A549 (cell line): Measurements from ENCODE around the gene TMEM223. TPM values are rescaled to one million over a fixed set of nuclear protein-coding genes. Genes with fewer than 3 reads are reported as not detected.

Source experiments
- ATAC-seq, 2 experiments: fragments of 200-7000 bp in 1 of 2; fragments of >200 bp in 1 of 2; cut with Nextera tagmentation in 1 of 2; cut with Tn5 transposase in 1 of 2; 3 replicates each; pipeline versions ENCODE4 v1.8.0 to v1.9.1; 2018 to 2020; ENCODE audit warnings: mild to moderate bottlenecking in 1 of 2, moderate library complexity in 1 of 2
- CTCF ChIA-PET: fragments of 300-600 bp; sonication (Branson Sonifier 250); formaldehyde crosslinking; extraction: SDS; loops from one replicate; lab custom pipeline; 2021; ENCODE audit warnings: antibody characterized with exemption, inconsistent platforms; lab: Yijun Ruan, JAX
- POLR2A ChIA-PET: fragments of 350-600 bp; formaldehyde crosslinking; extraction: SDS; loops from one replicate; lab custom pipeline; 2021; ENCODE audit warnings: antibody characterized with exemption, inconsistent platforms; lab: Yijun Ruan, JAX
- DNase-seq, 2 experiments: peaks; one replicate each; pipeline versions ENCODE4 v3.0.0 to v3.0.0-alpha.2; 2011 to 2016; ENCODE audit warnings: low read depth in 1 of 2, low spot score in 1 of 2
- FAIRE-seq: peaks from 2 replicates; lab custom pipeline; 2011; peaks lifted over from hg19 to GRCh38; lab: Jason Lieb, UNC
- H3K27ac ChIP-seq, 2 experiments: fragments of >200 bp; sonication (Bioruptor Twin); formaldehyde crosslinking; 3 replicates each; pipeline ENCODE4 v1.5.1; 2016 to 2017
- H3K4me1 ChIP-seq: fragments of >200 bp; sonication (Bioruptor Twin); formaldehyde crosslinking; 3 replicates; pipeline ENCODE4 v1.6.1; 2016
- H3K4me2 ChIP-seq: fragments of >200 bp; sonication (Bioruptor Twin); formaldehyde crosslinking; 3 replicates; pipeline ENCODE4 v1.6.1; 2016
- H3K4me3 ChIP-seq: fragments of >200 bp; sonication (Bioruptor Twin); formaldehyde crosslinking; 3 replicates; pipeline ENCODE4 v1.5.1; 2016
- H3K9me3 ChIP-seq: fragments of >200 bp; sonication (Bioruptor Twin); formaldehyde crosslinking; 3 replicates; pipeline ENCODE4 v1.6.1; 2016
- CEBPB ChIP-seq, 2 experiments: fragments of >200 bp in 1 of 2; sonication (Bioruptor Twin) in 1 of 2; formaldehyde crosslinking in 1 of 2; IDR thresholded peaks; 2 replicates each; pipeline ENCODE4 v1.6.1; 2012 to 2016
- EHMT2 ChIP-seq: fragments of 200-600 bp; sonication (generic); IDR thresholded peaks from 2 replicates; pipeline ENCODE4 v1.6.1; 2016; ENCODE audit warnings: antibody characterized with exemption, low read depth, mild to moderate bottlenecking, moderate library complexity
- FOSB ChIP-seq: fragments of 250-450 bp; sonication (Bioruptor Pico); IDR thresholded peaks from 2 replicates; pipeline ENCODE4 v1.5.0; 2020; ENCODE audit warnings: mild to moderate bottlenecking, moderate library complexity
- FOSL2 ChIP-seq, 2 experiments: fragments of 450-650 bp in 1 of 2; fragments of >200 bp in 1 of 2; sonication (Bioruptor Twin) in 1 of 2; formaldehyde crosslinking; IDR thresholded peaks; 2 replicates each; pipeline versions ENCODE4 v1.5.0 to v1.6.1; 2016 to 2020; ENCODE audit warnings: mild to moderate bottlenecking in 1 of 2, moderate library complexity in 1 of 2
- HMGXB4 ChIP-seq: fragments of 250-450 bp; sonication (Bioruptor Pico); IDR thresholded peaks from 2 replicates; pipeline ENCODE4 v1.5.0; 2021; ENCODE audit warnings: mild to moderate bottlenecking, moderate library complexity, borderline replicate concordance
- HOXB5 ChIP-seq: fragments of 250-450 bp; sonication (Bioruptor Pico); IDR thresholded peaks from 2 replicates; pipeline ENCODE4 v1.5.0; 2020; ENCODE audit warnings: mild to moderate bottlenecking, moderate library complexity
- KDM1A ChIP-seq: fragments of 200-600 bp; sonication (generic); IDR thresholded peaks from 2 replicates; pipeline ENCODE4 v1.6.1; 2016; ENCODE audit warnings: low read depth, mild to moderate bottlenecking
- MAFK ChIP-seq: fragments of 450-650 bp; IDR thresholded peaks from 2 replicates; pipeline ENCODE4 v1.6.1; 2014; ENCODE audit not compliant: partially characterized antibody
- MAZ ChIP-seq: fragments of 150-350 bp; IDR thresholded peaks from 2 replicates; pipeline ENCODE4 v1.6.1; 2014; ENCODE audit warnings: antibody characterized with exemption, low read depth, low read length, borderline replicate concordance
- NR3C1 ChIP-seq: fragments of >200 bp; sonication (Bioruptor Twin); formaldehyde crosslinking; IDR thresholded peaks from 3 replicates; pipeline ENCODE4 v1.6.1; 2017
- REST ChIP-seq: fragments of 200-600 bp; sonication (generic); IDR thresholded peaks from 2 replicates; pipeline ENCODE4 v1.6.1; 2016; ENCODE audit warnings: antibody characterized with exemption, mild to moderate bottlenecking, moderate library complexity
- RFX5 ChIP-seq: fragments of 450-650 bp; IDR thresholded peaks from 2 replicates; pipeline ENCODE4 v1.7.1; 2014; ENCODE audit warnings: antibody characterized with exemption, mild to moderate bottlenecking, moderate library complexity
- RNF2 ChIP-seq: fragments of 200-600 bp; sonication (generic); IDR thresholded peaks from 2 replicates; pipeline ENCODE4 v1.6.1; 2016; ENCODE audit warnings: low read depth, mild to moderate bottlenecking, antibody characterized with exemption, moderate library complexity, borderline replicate concordance
- WGBS: methylation state at CpG from one replicate; pipeline ENCODE4 v1.1.6; 2017; ENCODE audit errors: missing lambda C conversion rate; 5-methylcytosine and 5-hydroxymethylcytosine counted together
- polyA plus RNA-seq, 4 experiments: library from polyadenylated mRNA; depleted of rRNA in 3 of 4; stranded (reverse); fragments of >200 nt; fragmentation: RNase III in 1 of 4; extraction: RNeasy Plus Mini Kit Qiagen cat#74134 plus additional on column Dnase treatment in 1 of 4; gene quantifications; 2 replicates in 3 of 4; 3 replicates in 1 of 4; pipeline ENCODE4 v1.2.3, GENCODE V29; 2011 to 2017
- TF ChIP-seq, protein P1 (sequence below): fragments of >200 bp; sonication (Bioruptor Twin); formaldehyde crosslinking; IDR thresholded peaks from 3 replicates; pipeline ENCODE4 v1.5.1; 2016
- TF ChIP-seq, protein P2 (sequence below): fragments of >200 bp; sonication (Bioruptor Twin); formaldehyde crosslinking; IDR thresholded peaks from 2 replicates; pipeline ENCODE4 v1.6.1; 2016

TMEM223 gene
- polyA plus RNA-seq, 2 of the 4 experiments (the other 2 are of a cell fraction) = 23.5 to 26.5 TPM

DNA sequence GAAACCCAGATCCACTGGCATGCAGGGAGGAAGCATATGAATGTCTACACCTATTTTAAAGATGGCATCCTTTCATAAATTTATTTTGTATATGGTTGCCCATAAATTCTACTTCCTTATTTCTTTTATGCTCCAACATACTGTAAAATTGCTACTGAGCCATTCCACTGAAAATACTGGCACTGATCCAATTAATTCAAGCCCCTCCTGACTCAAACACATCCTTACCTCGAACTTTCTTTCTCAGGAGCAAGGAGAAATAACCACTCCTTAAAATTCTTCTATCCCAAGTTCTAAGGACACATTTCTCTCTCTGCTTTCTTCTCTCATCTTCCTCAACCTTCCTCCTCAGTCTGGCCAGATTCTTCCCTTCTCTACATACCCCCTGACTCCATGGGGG lies 18.9 kb upstream of the TMEM223 start (continued):
- TF ChIP-seq RNF2 (no peak), HOXB5 (no peak)
- TF ChIP-seq, all 56 proteins: peak for 0

- POLR2A ChIA-PET = interaction anchor here (0.6 to 2.7 kb wide), 7 partner anchors 15 to 35 kb away, joined by 3 to 11 read pairs (median 4); partner anchors contain the start of genes STX5, TMEM179B and TMEM223
- no peak overlapping the region for H3K4me3 ChIP-seq
- FAIRE-seq (no peak), DNase-seq (no peak)
- no peak overlapping the region; a peak in 1 of 6 replicates for H3K27ac ChIP-seq
- peaks cover 16% of the 10 kb centered on the region; the same call in 2 of the 3 replicates for H3K4me1 ChIP-seq
- H3K9me3 ChIP-seq = no peaks in the 10 kb centered on the region
- 95% methylated on average over 5 of the region's 5 CpGs for WGBS
- TF ChIP-seq MAFK (peak; percentile 39), HMGXB4 (CRISPR knock-in tag) (no peak), NR3C1 (no peak), EHMT2 (no peak), FOSL2 (IDR thresholded peaks at IDR 0.05) (no peak), FOSL2 (CRISPR knock-in tag; IDR thresholded peaks at IDR 0.05) (no peak), REST (no peak), MAZ (no peak), RFX5 (no peak), CEBPB (IDR thresholded peaks at IDR 0.05) (0 out of 4 replicates have a peak, but pooled peaks of 1 of the 2 experiments have one; percentile 25)
- TF ChIP-seq, protein P1, sequence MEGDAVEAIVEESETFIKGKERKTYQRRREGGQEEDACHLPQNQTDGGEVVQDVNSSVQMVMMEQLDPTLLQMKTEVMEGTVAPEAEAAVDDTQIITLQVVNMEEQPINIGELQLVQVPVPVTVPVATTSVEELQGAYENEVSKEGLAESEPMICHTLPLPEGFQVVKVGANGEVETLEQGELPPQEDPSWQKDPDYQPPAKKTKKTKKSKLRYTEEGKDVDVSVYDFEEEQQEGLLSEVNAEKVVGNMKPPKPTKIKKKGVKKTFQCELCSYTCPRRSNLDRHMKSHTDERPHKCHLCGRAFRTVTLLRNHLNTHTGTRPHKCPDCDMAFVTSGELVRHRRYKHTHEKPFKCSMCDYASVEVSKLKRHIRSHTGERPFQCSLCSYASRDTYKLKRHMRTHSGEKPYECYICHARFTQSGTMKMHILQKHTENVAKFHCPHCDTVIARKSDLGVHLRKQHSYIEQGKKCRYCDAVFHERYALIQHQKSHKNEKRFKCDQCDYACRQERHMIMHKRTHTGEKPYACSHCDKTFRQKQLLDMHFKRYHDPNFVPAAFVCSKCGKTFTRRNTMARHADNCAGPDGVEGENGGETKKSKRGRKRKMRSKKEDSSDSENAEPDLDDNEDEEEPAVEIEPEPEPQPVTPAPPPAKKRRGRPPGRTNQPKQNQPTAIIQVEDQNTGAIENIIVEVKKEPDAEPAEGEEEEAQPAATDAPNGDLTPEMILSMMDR = no peak
- TF ChIP-seq, protein P2, sequence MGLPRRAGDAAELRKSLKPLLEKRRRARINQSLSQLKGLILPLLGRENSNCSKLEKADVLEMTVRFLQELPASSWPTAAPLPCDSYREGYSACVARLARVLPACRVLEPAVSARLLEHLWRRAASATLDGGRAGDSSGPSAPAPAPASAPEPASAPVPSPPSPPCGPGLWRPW = no peak
- TF ChIP-seq, all 56 proteins: peak for 2
- H3K4me2 ChIP-seq = no peak overlapping the region; the same call in 2 of the 3 replicates
- CTCF ChIA-PET = interaction anchor here (1.0 to 4.3 kb wide), 6 partner anchors 8 to 21 kb away, joined by 3 to 18 read pairs (median 5); partner anchors contain the start of gene TMEM179B
- ATAC-seq = no peak
Observed at GRCh38 chr11:62806611-62807121, 14.9 kb upstream of the TMEM223 start.

- H3K27ac ChIP-seq = peak overlapping the region; percentile 87 to 92
- peak overlapping the region; percentile 90 for H3K4me3 ChIP-seq
- 47% methylated on average over 12 of the region's 12 CpGs for WGBS
- no peak for FAIRE-seq
- peaks cover 16% of the 10 kb centered on the region; the same call in 2 of the 3 replicates for H3K4me1 ChIP-seq
- ATAC-seq = peak in 1 of 2 experiments; percentile 4; a peak in 3 of 6 replicates
- no peak for DNase-seq
- ChIA-PET CTCF (interaction anchor here (1.0 to 4.3 kb wide), 7 partner anchors 9 to 32 kb away, joined by 3 to 18 read pairs (median 3); partner anchors contain the start of gene TMEM179B), POLR2A (interaction anchor here (0.5 to 2.7 kb wide), 11 partner anchors 9 to 1496 kb away, joined by 3 to 11 read pairs (median 4); partner anchors contain the start of genes STX5, TMEM179B and TMEM223)
- H3K4me2 ChIP-seq = peak overlapping the region; percentile 83
- H3K9me3 ChIP-seq = no peaks in the 10 kb centered on the region
- TF ChIP-seq FOSB (CRISPR knock-in tag) (no peak), KDM1A (no peak), HOXB5 (no peak), MAFK (no peak)
Observed at GRCh38 chr11:62805961-62806441, 14.2 kb upstream of the TMEM223 start.
